DND-41 (cell line): Measurements from ENCODE around the gene FOXP4.

Experiments used
- CTCF ChIP-seq: IDR thresholded peaks from 2 replicates; pipeline ENCODE4 v1.5.1; 2012; ENCODE audit warnings: borderline replicate concordance, low read length, moderate library complexity, mild to moderate bottlenecking; ENCODE audit not compliant: poor library complexity, severe bottlenecking; ENCODE audit errors: extremely low read depth
- EZH2 ChIP-seq: IDR thresholded peaks from 3 replicates; pipeline ENCODE4 v1.6.1; 2012; ENCODE audit warnings: borderline replicate concordance, low read depth, mild to moderate bottlenecking, moderate library complexity, low read length, inconsistent platforms; ENCODE audit not compliant: severe bottlenecking

GRCh38 chr6:41599852-41600445 is 53.8 kb downstream of the FOXP4 start:
- TF ChIP-seq CTCF, result no peak
- TF ChIP-seq EZH2, result no peak
